RWPE1 (cell line): Measurements from ENCODE around the gene MARVELD3.
"Not testable (repeated sequence)": the region's sequence is repeated elsewhere in the genome, so short reads cannot be mapped to it uniquely, and the experiment has no call there.

ENCODE experiments used
- CTCF ChIA-PET: fragments of 350-600 bp; sonication (Branson Sonifier 250); formaldehyde crosslinking; extraction: SDS; loops from one replicate; lab custom pipeline; 2021; lab: Yijun Ruan, JAX
- POLR2A ChIA-PET: fragments of 400-600 bp; formaldehyde crosslinking; extraction: SDS; loops from one replicate; lab custom pipeline; 2020; ENCODE audit warnings: antibody characterized with exemption; ENCODE audit not compliant: low non-redundant PET; lab: Yijun Ruan, JAX
- DNase-seq: peaks from one replicate; pipeline ENCODE4 v3.0.0; 2012; ENCODE audit warnings: low spot score
- H3K27ac ChIP-seq: fragments of 450-650 bp; 2 replicates; pipeline ENCODE4 v1.5.1; 2017
- TF ChIP-seq, protein P1 (sequence below): fragments of 450-650 bp; conservative IDR thresholded peaks from 2 replicates; pipeline ENCODE4 v1.5.1; 2017; ENCODE audit warnings: low read depth, mild to moderate bottlenecking

Gene MARVELD3

DNA sequence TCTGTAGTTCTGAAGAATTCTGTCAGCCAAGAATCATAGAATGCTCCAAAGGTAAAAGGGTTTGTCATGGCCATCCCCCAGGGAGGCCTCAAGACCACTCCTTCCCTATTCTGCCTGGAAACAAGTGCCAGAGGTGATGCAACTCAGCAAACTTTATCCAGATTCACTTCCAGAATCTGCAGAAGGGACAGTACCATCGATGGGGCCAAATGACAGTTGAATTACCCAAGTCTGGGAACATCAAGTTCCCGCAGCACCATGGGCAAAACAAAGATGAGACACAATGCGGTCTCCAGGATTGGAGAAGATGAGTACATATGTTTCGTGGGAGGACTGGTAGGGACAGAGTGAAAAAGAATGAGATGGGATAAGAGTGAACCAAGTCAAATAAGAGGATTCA, 35.4 kb upstream of the MARVELD3 start:
- TF ChIP-seq, protein P1, sequence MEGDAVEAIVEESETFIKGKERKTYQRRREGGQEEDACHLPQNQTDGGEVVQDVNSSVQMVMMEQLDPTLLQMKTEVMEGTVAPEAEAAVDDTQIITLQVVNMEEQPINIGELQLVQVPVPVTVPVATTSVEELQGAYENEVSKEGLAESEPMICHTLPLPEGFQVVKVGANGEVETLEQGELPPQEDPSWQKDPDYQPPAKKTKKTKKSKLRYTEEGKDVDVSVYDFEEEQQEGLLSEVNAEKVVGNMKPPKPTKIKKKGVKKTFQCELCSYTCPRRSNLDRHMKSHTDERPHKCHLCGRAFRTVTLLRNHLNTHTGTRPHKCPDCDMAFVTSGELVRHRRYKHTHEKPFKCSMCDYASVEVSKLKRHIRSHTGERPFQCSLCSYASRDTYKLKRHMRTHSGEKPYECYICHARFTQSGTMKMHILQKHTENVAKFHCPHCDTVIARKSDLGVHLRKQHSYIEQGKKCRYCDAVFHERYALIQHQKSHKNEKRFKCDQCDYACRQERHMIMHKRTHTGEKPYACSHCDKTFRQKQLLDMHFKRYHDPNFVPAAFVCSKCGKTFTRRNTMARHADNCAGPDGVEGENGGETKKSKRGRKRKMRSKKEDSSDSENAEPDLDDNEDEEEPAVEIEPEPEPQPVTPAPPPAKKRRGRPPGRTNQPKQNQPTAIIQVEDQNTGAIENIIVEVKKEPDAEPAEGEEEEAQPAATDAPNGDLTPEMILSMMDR = no peak
- ChIA-PET POLR2A (no interaction called here), CTCF (no interaction called here)
- DNase-seq = no peak
- H3K27ac ChIP-seq = no peak overlapping the region

DNA sequence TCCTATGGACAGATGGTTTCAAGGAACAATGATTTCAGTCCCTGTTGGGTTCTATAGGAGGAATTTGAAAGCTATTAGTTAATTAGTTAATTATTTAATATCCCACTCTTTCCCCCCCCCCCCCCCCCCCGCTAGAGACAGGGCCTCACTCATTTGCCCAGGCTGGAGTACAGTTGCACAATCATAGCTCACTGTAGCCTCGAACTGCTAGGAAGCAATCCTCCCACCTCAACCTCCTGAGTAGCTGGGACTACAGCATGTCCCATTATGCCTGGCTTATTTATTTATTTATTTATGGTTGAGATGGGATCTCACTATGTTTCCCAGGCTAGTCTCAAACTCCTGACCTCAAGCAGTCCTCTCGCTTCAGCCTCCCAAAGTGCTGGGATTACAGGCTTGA, 34.1 kb upstream of the MARVELD3 start:
- ChIA-PET POLR2A (no interaction called here), CTCF (interaction anchor here (1.1 kb wide), 1 partner anchor 19 kb away, joined by 5 read pairs; no protein-coding TSS in a partner anchor)
- TF ChIP-seq, protein P1 = no peak
- no peak for DNase-seq
- H3K27ac ChIP-seq = no peak overlapping the region

DNA sequence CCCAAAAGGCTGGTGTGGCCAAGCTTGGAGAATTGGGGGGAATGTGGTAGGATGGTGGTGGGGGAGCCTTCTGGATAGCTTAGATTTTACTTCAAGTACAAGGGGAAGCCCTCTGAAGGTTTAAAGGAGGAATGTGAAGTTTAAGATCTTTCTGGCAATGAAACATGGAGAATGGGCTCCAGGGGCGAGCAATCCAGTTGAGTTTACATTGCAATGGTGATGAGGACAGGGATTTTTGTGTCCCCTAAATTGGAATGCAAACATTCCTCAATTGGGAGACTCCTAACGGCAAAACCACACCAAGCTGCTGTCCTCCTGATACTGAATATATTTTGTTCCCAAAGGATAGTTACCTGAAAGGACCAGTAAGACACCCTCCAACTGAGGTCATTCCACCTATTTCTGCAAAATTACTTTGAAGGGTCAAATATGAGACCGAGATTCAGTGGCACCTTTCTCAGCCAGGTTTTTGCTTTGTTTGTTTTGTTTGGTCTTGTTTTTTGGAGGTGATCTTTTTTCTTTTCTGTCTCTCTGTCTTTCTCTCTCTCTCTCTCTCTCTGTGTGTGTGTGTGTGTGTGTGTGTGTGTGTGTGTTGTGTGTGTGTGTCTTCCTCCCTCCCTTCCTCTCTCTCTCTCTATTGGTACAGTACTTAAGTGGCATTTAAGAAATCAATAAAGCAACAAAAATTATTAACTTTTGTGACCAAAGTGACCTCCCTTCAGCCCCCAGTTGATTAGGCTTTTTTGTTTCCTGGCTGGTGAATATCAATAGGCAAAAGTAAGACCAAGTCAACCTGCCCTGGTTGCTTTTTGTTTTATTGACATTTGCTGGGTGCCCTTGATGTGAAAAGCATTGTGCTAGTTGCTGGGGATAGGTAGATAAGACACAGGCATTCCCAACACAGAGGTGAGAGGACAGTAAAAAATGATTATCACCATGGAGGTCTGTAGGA, 32.7 kb upstream of the MARVELD3 start:
- ChIA-PET POLR2A (no interaction called here), CTCF (interaction anchor here (0.5 to 1.7 kb wide), 3 partner anchors 18 to 762 kb away, joined by 4 to 7 read pairs (median 4); no protein-coding TSS in a partner anchor)
- TF ChIP-seq, protein P1 = no peak
- no peak overlapping the region for H3K27ac ChIP-seq
- DNase-seq = no peak

DNA sequence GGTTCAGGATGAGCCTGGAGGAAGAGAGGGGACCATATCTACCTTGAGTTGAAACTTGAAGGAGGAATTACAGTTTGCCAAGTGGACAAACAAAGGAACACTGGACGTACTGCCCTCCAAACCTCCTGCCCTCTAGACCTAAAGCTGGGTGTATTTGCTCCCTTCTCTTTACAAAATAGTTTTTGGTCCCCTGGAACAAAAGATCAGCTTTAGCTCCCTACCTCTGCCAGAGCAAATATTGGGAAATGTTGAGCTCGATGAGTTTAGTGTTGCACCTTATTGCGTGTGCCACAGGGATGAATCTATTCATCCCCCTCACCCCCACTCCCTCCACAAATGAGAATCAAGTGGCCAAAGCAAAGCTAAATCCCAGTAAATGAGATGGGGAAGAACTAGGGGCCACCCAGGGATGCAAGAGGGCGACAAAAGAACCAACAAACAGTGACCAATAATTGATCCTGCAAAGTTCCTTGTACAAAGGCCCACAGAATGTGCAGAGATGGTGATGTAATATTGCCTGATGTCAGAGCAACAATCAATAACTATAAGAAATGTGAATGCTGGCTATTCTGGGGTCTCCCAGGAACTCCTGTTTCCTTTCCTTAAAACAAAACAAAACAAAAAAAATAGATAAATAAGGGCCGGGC, 31.9 kb upstream of the MARVELD3 start:
- POLR2A ChIA-PET = no interaction called here
- no peak for DNase-seq
- no peak overlapping the region for H3K27ac ChIP-seq
- TF ChIP-seq, protein P1 = no peak
- CTCF ChIA-PET = interaction anchor here (1.7 kb wide), 1 partner anchor 17 kb away, joined by 7 read pairs; no protein-coding TSS in a partner anchor

DNA sequence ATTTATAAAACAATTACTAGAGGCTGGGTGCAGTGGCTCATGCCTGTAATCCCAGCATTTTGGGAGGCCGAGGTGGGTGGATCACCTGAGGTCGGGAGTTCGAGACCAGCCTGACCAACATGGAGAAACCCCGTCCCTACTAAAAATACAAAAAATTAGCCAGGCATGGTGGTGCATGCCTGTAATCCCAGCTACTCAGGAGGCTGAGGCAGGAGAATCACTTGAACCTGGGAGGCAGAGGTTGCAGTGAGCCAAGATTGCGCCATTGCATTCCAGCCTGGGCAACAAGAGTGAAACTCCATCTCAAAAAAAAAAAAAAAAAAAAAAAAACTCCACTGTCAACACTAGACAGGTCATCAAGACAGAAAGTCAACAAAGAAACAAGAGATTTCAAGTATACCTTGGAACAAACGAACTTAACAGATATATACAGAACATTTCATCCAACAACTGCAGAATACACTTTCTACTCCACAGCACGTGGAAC, 30.6 kb upstream of the MARVELD3 start:
- CTCF ChIA-PET = interaction anchor here (1.7 kb wide), 1 partner anchor 16 kb away, joined by 7 read pairs; no protein-coding TSS in a partner anchor
- POLR2A ChIA-PET, H3K27ac ChIP-seq, DNase-seq: not testable (repeated sequence)

DNA sequence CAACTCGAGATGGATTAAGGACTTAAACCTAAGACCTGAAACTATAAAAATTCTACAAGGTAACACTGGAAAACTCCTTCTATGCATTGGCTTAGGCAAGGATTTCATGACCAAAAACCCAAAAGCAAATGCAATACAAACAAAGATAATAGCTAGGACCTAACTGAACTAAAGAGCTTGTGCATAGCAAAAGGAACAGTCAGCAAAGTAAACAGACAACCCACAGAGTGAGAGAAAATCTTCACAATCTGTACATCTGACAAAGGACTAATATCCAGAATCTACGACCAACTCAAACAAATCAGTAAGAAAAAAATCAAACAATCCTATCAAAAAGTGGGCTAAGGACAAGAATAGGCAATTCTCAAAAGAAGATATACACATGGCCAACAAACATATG, 27.6 kb upstream of the MARVELD3 start:
- H3K27ac ChIP-seq, POLR2A ChIA-PET, DNase-seq: not testable (repeated sequence)
- CTCF ChIA-PET = interaction anchor here (0.6 kb wide), 1 partner anchor 166 kb away, joined by 3 read pairs; no protein-coding TSS in a partner anchor

DNA sequence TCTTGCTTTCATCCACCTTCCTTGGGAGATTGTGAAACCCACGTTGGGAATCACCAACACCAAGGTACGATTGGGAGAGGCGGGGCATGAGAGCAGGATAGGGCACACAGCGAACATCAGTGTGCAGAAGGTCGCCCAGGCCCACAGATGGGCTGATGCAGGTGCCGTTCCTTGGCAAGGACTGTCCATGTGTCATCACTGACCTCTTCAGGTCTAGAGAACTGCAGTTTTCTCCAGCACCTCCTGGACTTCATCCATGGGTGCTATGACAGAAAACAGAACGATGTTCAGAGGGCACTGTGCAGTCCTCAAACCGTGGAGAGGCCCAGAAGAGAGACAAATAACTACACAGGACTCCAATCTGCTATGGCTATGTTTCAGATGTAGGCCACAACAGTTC, 25.2 kb upstream of the MARVELD3 start:
- ChIA-PET CTCF (no interaction called here), POLR2A (no interaction called here)
- H3K27ac ChIP-seq = no peak overlapping the region
- DNase-seq = no peak
- TF ChIP-seq, protein P1 = no peak
